NK-92 (cell line): Measurements from ENCODE around the gene WNK3.
"Not testable (repeated sequence)": the region's sequence is repeated elsewhere in the genome, so short reads cannot be mapped to it uniquely, and the experiment has no call there.

Experiments used
- DNase-seq: peaks from one replicate; lab custom pipeline; 2025; ENCODE audit not compliant: unreplicated experiment; lab: John Stamatoyannopoulos, UW

WNK3 gene

DNA sequence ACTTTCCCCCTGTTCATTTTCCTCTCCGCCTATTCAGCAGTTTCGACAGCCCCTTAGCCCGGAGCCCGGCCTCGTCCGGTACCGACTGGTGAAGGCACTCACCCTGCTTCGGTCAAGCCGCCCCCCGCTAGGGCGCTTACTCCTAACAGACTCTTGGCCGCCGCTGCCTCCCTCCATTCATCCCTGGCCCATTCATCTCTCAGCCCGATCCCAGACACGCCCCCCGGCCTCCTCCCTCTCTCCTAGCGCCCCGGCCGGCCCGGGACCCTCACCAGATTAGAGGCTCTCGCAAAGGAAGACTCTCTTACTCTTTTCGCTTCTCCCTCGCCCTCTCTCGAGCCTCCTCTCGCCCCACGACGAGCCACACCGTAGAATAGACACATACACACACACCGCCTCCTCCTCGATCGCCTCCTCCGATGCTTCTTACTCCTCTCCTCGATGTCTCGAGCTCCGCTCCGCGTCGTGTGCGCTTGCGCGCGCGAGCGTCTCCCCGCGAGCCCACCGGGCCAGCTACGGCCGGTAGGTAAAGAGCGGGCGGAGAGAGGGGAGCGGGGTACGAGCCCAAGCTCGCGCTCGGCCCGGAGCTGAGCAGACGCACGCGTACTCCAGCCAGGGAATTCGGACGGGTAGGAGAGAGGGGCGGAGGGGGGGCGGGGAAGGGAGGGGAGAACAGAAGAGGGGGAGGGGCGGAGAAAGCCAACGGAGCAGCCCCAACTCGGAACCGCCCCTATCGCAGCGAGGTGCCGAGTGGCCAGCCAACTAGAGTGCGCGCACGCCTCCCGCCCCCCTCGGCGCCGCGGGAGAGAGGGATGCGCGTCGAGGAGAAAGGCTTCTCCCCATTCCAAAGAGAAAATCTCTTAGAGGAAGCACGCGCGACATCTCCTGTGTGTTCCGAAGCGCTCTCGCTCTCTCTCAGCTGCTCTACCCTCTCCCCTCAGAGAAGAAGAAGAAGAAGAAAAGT lies at the start of gene WNK3:
Gene WNK3, minus strand, starts transcription at position 633 of the 964 bp plus-strand sequence.
- DNase-seq, result no peak

- DNase-seq, result no peak
Measured at GRCh38 chrX:54407266-54407665, 49.4 kb upstream of the WNK3 start.

- no peak for DNase-seq
Measured at GRCh38 chrX:54397113-54397512, 39.3 kb upstream of the WNK3 start.

- DNase-seq, result no peak
Measured at GRCh38 chrX:54386314-54386713, 28.5 kb upstream of the WNK3 start.

DNA sequence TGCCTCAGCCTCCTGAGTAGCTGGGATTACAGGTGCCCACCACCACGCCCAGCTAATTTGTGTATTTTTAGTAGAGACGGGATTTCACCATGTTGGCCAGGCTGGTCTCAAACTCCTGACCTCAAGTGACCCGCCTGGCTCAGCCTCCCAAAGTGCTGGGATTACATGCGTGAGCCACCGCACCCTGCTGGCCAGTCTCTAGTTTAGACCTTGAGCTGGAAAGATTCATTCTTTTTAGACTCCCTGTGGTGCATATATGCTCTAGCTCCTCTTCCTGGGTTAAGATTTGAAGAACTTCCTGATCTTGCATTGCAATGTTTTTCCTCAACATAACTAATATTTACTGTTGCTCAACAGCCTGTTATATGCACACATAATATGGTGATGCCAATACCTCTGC lies 26.8 kb upstream of the WNK3 start:
- DNase-seq, result not testable (repeated sequence)

DNA sequence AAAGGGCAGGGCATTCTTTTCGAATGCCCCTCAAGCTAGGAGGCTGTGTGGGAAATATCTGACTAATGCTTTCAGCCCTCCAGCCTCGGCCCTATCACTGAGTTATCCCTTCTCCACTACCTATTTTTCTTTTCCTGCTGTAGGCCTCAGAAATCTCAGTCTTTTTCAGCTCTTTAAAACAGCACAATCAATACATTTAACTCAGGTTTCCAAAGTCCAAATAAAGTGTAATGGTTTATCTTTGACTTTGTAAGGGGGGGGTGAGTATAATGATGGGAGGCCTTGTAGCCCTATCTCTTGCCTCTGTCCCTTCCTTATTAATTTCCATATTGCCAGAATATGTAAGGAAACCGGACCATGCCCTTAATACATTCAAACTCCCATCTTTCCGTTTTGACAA lies 1.6 kb upstream of the WNK3 start:
- no peak for DNase-seq

GRCh38 chrX:54358424-54359211 lies 772 bp upstream of the WNK3 start:
- DNase-seq, result no peak

DNA sequence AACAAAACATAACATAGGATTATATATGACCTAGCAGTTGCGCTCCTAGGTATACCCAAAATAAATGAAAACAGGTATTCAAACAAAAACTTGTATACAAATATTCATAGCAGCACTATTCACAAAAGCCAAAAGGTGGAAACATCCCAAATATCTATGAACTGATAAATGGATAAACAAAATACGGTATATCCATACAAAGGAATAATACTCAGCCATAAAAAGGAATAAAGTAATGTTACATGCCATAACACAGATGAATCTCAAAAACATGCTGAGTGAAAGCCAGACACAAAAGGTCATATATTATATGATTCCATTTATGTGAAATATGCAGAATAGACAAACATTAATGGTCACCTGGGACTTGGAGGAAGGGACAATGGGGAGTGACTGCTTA lies 5.2 kb downstream of the WNK3 start:
- DNase-seq, result no peak

DNA sequence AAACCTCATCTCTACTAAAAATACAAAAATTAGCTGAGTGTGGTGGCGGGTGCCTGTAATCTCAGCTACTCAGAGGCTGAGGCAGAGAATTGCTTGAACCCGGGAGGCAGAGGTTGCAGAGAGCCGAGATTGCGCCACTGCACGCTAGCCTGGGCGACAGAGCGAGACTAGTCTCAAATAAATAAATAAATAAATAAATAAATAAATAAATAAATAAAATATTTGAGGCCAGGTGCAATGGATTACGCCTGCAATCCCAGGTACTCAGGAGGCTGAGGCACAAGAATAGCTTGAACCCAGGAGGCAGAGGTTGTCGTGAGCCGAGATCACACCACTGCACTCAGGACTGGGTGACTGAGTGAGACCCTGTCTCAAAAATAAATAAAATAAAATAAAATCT lies 20.5 kb downstream of the WNK3 start:
- not testable (repeated sequence) for DNase-seq

DNA sequence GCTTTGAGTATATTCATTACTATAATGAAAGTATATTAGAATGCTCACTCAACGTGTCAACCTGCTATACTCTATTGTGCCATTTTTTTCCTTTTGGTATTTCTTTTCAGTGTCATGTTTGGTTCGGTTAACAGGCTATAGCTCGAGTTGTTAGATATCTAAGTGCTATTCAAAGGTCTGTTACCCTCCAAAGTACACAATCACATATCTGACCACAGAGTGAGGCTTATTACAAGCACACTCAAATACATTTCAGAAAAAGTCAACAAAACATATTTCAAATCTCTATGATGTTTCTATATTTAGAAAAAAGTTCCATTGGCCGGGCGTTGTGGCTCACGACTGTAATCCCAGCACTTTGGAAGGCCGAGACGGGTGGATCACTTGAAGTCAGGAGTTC lies 32.8 kb downstream of the WNK3 start:
- DNase-seq, result no peak

GRCh38 chrX:54320067-54320466 lies 37.8 kb downstream of the WNK3 start:
- DNase-seq, result no peak

- DNase-seq, result no peak
Measured at GRCh38 chrX:54306379-54306778, 51.5 kb downstream of the WNK3 start.

GRCh38 chrX:54301516-54301915 lies 56.3 kb downstream of the WNK3 start:
- no peak for DNase-seq

DNA sequence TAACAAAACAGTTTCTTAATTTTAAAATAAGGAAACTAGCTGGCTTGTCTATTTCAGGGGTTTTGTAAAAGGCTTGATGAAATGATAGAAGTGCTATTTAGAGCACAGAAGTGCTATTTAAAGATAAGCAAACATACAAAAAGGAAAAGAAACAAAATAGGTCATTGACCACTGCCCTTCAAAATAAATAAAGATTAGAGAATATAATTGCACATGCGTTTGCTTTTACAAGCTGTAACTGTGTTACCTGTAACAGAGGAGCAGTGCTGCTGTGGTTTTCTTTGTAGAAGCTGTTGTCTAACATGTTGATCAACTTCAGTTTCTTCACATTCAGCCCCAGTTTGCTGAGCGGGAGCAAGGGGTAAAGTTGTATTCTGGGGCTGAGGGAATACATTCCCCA lies 63.5 kb downstream of the WNK3 start:
- DNase-seq, result no peak

DNA sequence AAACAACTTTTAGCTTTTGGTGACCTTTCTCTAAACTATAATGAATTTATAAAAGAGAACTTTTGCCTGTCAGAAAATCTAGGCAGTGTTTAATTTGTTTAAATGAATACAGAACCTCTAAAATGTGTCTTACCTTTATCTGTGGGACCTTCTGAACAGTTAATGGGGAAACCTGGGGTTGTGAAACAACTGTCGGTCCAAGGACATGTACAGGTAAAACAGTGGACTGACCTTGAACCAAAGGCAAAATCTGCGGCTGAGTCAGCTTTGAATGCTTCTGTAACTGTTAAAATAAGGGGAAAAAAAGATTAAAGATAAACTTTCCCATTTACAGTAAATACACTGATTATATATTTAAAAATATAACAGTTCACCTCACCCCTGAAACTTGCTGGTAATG lies 65.1 kb downstream of the WNK3 start:
- no peak for DNase-seq

DNA sequence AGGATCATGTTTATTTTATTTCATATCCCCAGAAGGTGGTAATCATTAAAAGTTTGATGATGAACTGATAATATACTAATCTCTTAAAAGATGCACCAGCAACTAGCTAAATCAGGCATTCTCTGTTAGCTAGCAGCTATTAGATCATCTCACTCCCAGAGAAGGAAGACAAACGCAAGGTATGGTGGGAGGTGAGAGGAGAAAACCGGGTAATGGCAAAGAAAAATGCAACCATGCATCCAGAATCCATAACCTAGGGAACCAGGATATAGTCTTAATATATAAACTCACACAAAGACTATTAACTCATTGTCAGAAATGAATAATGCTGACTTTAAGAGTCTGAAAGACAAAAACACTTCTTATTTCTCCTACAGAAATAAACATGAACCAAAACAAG lies 66.1 kb downstream of the WNK3 start:
- no peak for DNase-seq

DNA sequence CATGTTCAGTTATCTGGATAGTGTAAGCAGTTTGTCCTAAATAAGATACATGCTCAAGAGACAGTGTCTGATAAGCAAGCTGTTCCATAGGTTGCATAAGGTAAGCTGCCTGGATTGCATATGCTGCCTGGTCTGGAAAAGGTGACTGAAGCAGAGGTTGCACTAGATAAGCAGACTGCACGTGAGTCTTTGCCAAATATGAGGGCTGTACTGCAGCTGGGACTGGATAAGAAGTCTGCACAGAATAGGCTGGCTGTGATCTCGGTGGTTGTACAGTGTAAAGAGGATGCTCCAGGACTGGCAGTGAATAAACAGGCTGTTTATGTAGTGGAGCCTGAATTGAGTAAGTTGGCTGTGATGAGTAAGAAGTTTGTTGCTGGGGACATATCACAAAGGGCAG lies 68.9 kb downstream of the WNK3 start:
- no peak for DNase-seq

GRCh38 chrX:54288277-54288676 lies 69.6 kb downstream of the WNK3 start:
- DNase-seq, result no peak

GRCh38 chrX:54281676-54282075 lies 76.2 kb downstream of the WNK3 start:
- no peak for DNase-seq

- no peak for DNase-seq
Measured at GRCh38 chrX:54280466-54280865, 77.4 kb downstream of the WNK3 start.

GRCh38 chrX:54271664-54272063 lies 86.2 kb downstream of the WNK3 start:
- no peak for DNase-seq

DNA sequence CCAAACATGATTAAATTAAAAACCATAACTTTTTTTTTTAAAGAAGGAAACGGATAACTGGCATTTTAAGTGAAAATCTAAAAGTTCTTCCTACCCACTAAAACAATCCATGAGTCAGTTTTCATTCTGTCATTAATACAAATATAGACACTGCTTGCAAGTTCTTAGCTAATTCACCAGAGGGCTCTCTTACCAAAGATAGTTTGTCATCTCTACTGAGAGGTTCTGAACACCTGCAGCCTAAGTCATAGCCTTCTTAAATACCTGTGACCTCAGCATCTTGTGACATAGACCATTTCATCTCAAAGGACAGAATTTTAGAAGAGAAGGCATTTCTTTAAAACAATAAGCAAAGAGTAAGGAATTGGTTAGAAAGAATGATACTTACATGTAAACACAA lies 109.5 kb downstream of the WNK3 start:
- DNase-seq, result no peak
